ENCODE measurements around the gene KAT2B.

- TF ChIP-seq CTCF (IDR thresholded peaks at IDR 0.05) (no peak), POLR2A (IDR thresholded peaks at IDR 0.05) (no peak)
These were observed 831 bp upstream of the KAT2B start for GRCh38 chr3:20039466-20039764.
